CD4-positive, alpha-beta T cell (primary cell): ENCODE data around the gene PRKAR1B. TPM values are rescaled to one million over a fixed set of nuclear protein-coding genes. Genes with fewer than 3 reads are reported as not detected.

ENCODE experiments used
- ATAC-seq: fragments of 200-7000 bp; cut with Tn5 transposase; one replicate; pipeline ENCODE4 v1.10.0; 2022; ENCODE audit warnings: mild to moderate bottlenecking; ENCODE audit not compliant: poor library complexity
- CTCF ChIA-PET: fragments of 350-600 bp; sonication (Branson Sonifier 250); formaldehyde crosslinking; loops from one replicate; lab custom pipeline; 2021; ENCODE audit warnings: antibody characterized with exemption, inconsistent platforms; lab: Charles Lee
- POLR2A ChIA-PET: fragments of 350-600 bp; sonication (Branson Sonifier 250); formaldehyde crosslinking; loops from one replicate; lab custom pipeline; 2021; ENCODE audit warnings: antibody characterized with exemption, inconsistent platforms; lab: Charles Lee
- DNase-seq, 14 experiments: peaks; one replicate each; pipeline ENCODE4 v3.0.0-alpha.2; 2013 to 2020; ENCODE audit warnings: mixed read lengths in 2 of 14
- H3K27ac ChIP-seq, 2 donors: one replicate each; pipeline versions ENCODE4 v1.5.1 to v1.7.0; 2013; ENCODE audit warnings: low read length in 2 of 2, low read depth in 1 of 2, mild to moderate bottlenecking in 1 of 2
- H3K27me3 ChIP-seq, 2 experiments: 1 replicate in 1 of 2; 2 replicates in 1 of 2; pipeline versions ENCODE4 v1.6.1 to v1.7.0; 2013; ENCODE audit warnings: low read length in 2 of 2, control low read depth in 1 of 2, mild to moderate bottlenecking in 1 of 2, moderate library complexity in 1 of 2; ENCODE audit not compliant: insufficient read depth in 2 of 2, control insufficient read depth in 1 of 2
- H3K36me3 ChIP-seq: one replicate; pipeline ENCODE4 v1.6.1; 2013; ENCODE audit warnings: low read length, control low read depth; ENCODE audit not compliant: insufficient read depth
- H3K4me1 ChIP-seq: one replicate; pipeline ENCODE4 v1.6.1; 2013; ENCODE audit warnings: low read length, control low read depth; ENCODE audit not compliant: insufficient read depth
- H3K4me3 ChIP-seq: one replicate; pipeline ENCODE4 v1.5.1; 2013; ENCODE audit warnings: mild to moderate bottlenecking, low read length, moderate library complexity
- H3K9me3 ChIP-seq, 2 experiments: 1 replicate in 1 of 2; 2 replicates in 1 of 2; pipeline versions ENCODE4 v1.6.1 to v1.7.0; 2013; ENCODE audit warnings: low read length in 2 of 2, mild to moderate bottlenecking in 2 of 2, control low read depth in 1 of 2, moderate library complexity in 1 of 2; ENCODE audit not compliant: control insufficient read depth in 1 of 2, insufficient read depth in 1 of 2
- H3K27ac Mint-ChIP-seq: one replicate; pipeline ENCODE4 v1.8.0; 2020; ENCODE audit warnings: mixed read lengths
- H3K27me3 Mint-ChIP-seq: one replicate; pipeline ENCODE4 v1.8.0; 2021; ENCODE audit warnings: mixed read lengths
- H3K36me3 Mint-ChIP-seq: one replicate; pipeline ENCODE4 v1.8.0; 2021; ENCODE audit warnings: low read depth, mixed read lengths
- H3K4me1 Mint-ChIP-seq: one replicate; pipeline ENCODE4 v1.8.0; 2021; ENCODE audit warnings: low read depth, mixed read lengths
- H3K4me3 Mint-ChIP-seq: one replicate; pipeline ENCODE4 v1.8.0; 2020; ENCODE audit warnings: mild to moderate bottlenecking, mixed read lengths
- H3K9me3 Mint-ChIP-seq: one replicate; pipeline ENCODE4 v1.8.0; 2020; ENCODE audit warnings: mixed read lengths
- intact Hi-C, 2 experiments: fragments of 100-400 bp; cut with DNase I in 1 of 2; cut with micrococcal nuclease in 1 of 2; formaldehyde crosslinking; loops; one replicate each; pipeline versions ENCODE4 v1.15.1 to v1.9.0; 2023 to 2025; cut with DNase I, micrococcal nuclease
- total RNA-seq, 174 experiments: library from RNA in 2 of 174; stranded (reverse) in 2 of 174; gene quantifications; one replicate each; pipeline ENCODE4 v1.2.3 and lab custom pipeline; 2021 to 2026
- TF ChIP-seq, protein P1 (sequence below): fragments of 200-600 bp; IDR thresholded peaks from one replicate; pipeline ENCODE4 v1.8.0; 2022; ENCODE audit warnings: antibody characterized with exemption, mild to moderate bottlenecking

The PRKAR1B gene
- total RNA-seq, 2 experiments from 2014 or later: 18.8 to 19.5 TPM

DNA sequence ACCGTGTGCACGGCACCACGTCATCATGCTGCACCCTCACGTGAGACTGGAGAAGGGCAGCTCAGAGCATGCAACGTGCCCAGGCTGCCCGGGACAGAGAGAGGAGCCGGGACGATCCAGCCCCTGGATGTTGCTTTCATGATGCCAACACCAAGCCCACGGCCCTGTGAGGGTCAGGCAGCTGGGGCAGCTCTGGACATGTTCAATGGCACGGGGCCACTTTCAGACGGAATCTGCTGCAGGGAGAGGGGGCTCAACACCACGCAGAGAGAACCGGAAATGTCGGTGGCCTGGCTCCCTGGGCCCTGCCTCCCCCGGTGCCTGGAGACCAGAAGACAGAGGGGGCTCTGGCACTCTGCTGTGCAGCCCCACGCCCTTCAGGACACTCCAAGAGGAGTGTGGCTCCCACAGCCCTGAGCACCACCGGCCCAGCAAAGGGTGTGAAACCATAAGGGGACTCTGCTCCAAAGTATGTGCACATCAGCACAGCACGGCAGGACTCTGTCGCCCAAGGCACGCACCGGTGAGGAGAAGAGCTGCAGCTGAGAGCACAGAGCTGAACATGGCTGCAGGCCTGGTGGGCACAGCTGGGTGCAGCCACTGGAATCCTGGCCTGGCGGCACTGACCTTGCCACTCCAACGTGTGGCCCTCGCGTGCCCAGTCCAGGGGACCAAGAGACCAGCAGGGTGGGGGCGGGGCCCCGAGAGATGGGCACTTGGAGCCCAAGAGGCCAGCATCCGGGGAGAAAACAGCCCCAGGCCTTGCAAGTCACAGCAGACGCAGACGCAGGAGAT is 137.1 kb downstream of the PRKAR1B start:
- Histone ChIP-seq H3K4me1 (peaks cover 22% of the 10 kb centered on the region), H3K36me3 (no peaks in the 10 kb centered on the region), H3K27ac (no peak overlapping the region), H3K9me3 (peaks cover 0 to 11% of the 10 kb centered on the region in 2 experiments), H3K4me3 (no peak overlapping the region), H3K27me3 (no peaks in the 10 kb centered on the region)
- CTCF ChIA-PET: no interaction called here
- intact Hi-C loops: loop anchor here in 1 of 2 experiments (5.0 to 10.0 kb wide), 3 partner anchors 42 to 285 kb away; partner anchors contain the start of gene GET4
- POLR2A ChIA-PET: no interaction called here
- TF ChIP-seq, protein P1, sequence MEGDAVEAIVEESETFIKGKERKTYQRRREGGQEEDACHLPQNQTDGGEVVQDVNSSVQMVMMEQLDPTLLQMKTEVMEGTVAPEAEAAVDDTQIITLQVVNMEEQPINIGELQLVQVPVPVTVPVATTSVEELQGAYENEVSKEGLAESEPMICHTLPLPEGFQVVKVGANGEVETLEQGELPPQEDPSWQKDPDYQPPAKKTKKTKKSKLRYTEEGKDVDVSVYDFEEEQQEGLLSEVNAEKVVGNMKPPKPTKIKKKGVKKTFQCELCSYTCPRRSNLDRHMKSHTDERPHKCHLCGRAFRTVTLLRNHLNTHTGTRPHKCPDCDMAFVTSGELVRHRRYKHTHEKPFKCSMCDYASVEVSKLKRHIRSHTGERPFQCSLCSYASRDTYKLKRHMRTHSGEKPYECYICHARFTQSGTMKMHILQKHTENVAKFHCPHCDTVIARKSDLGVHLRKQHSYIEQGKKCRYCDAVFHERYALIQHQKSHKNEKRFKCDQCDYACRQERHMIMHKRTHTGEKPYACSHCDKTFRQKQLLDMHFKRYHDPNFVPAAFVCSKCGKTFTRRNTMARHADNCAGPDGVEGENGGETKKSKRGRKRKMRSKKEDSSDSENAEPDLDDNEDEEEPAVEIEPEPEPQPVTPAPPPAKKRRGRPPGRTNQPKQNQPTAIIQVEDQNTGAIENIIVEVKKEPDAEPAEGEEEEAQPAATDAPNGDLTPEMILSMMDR: no peak
- Mint-ChIP-seq H3K27me3 (no peaks in the 10 kb centered on the region), H3K4me1 (peaks cover 38% of the 10 kb centered on the region), H3K27ac (no peak overlapping the region), H3K4me3 (no peak overlapping the region), H3K36me3 (peaks cover 13% of the 10 kb centered on the region), H3K9me3 (peaks cover 5% of the 10 kb centered on the region)
- ATAC-seq (no peak), DNase-seq (no peak)

DNA sequence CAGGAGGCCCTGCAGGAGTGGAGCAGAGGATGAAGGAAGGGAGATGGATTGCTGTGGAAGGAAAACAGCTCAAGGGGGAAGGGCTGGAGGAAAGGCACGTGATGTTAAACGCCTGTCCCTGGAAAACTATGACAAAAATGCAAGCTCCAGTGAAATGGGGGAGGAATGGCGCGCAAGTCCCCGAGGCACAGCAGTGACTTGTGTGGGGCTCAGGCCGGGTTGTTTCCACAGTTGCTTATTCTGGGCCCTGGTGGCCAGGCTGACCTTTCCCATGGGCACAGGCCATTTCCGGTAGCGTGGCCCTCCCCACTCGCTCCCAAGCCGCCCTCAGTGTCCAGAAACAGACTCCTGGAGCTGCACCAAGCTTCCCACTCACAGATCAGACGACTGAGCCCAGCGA is 139.3 kb downstream of the PRKAR1B start:
- peaks cover 29% of the 10 kb centered on the region for H3K36me3 Mint-ChIP-seq
- H3K4me3 ChIP-seq: no peak overlapping the region
- no peak overlapping the region for H3K4me3 Mint-ChIP-seq
- POLR2A ChIA-PET: no interaction called here
- peaks cover 47% of the 10 kb centered on the region for H3K4me1 Mint-ChIP-seq
- H3K27ac ChIP-seq: no peak overlapping the region
- H3K4me1 ChIP-seq: peaks cover 29% of the 10 kb centered on the region
- peaks cover 5% of the 10 kb centered on the region for H3K9me3 Mint-ChIP-seq
- no peaks in the 10 kb centered on the region for H3K36me3 ChIP-seq
- ATAC-seq (no peak), DNase-seq (no peak)
- peak overlapping the region; percentile 33 for H3K27ac Mint-ChIP-seq
- no peaks in the 10 kb centered on the region for H3K27me3 ChIP-seq
- TF ChIP-seq, protein P1: no peak
- intact Hi-C loops: loop anchor here in 1 of 2 experiments (10.0 kb wide), 1 partner anchor 287 kb away; the partner anchor contains the start of gene GET4
- H3K27me3 Mint-ChIP-seq: no peaks in the 10 kb centered on the region
- peaks cover 0 to 11% of the 10 kb centered on the region in 2 experiments for H3K9me3 ChIP-seq
- CTCF ChIA-PET: no interaction called here

DNA sequence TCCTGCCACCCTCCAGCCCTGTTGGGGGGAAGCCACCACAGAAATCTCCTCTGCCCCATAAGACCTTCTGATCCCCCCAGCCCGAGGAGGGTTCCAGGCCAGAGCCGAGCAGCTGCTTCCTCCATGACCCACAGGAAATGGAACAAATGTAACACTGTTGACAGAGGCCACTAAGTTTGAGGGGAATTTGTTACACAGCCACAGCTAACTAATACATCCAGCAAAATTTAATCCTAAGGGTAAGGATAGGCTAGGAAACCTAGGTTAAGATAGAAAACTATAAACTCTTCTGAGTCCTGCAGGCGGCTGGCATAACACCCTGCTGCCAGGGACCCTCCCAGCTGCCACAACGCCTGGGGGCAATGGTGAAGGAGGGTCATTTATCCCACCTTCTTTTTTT is 140.6 kb downstream of the PRKAR1B start:
- intact Hi-C loops: loop anchor here in 1 of 2 experiments (10.0 kb wide), 1 partner anchor 288 kb away; the partner anchor contains the start of gene GET4
- Mint-ChIP-seq H3K4me1 (peaks cover 44% of the 10 kb centered on the region), H3K4me3 (peak overlapping the region; percentile 25), H3K27me3 (no peaks in the 10 kb centered on the region), H3K9me3 (peaks cover 5% of the 10 kb centered on the region), H3K36me3 (peaks cover 29% of the 10 kb centered on the region), H3K27ac (peak overlapping the region; percentile 95)
- no peaks in the 10 kb centered on the region for H3K27me3 ChIP-seq
- CTCF ChIA-PET: no interaction called here
- POLR2A ChIA-PET: interaction anchor here (1.4 kb wide), 1 partner anchor 32 kb away, joined by 6 read pairs; no protein-coding TSS in a partner anchor
- DNase-seq: no peak
- H3K4me3 ChIP-seq: no peak overlapping the region
- H3K36me3 ChIP-seq: no peaks in the 10 kb centered on the region
- no peak overlapping the region for H3K27ac ChIP-seq
- H3K9me3 ChIP-seq: peaks cover 0 to 11% of the 10 kb centered on the region in 2 experiments
- no peak for ATAC-seq
- TF ChIP-seq, protein P1: no peak
- peaks cover 30% of the 10 kb centered on the region for H3K4me1 ChIP-seq
